T47D (cell line): Measurements from ENCODE around the gene SHROOM3.

ENCODE experiments used
- DNase-seq, 2 experiments: peaks; one replicate each; pipeline versions ENCODE4 v3.0.0 to v3.0.0-alpha.2; 2011 to 2012; ENCODE audit warnings: low read depth in 1 of 2, low spot score in 1 of 2
- JUND ChIP-seq: IDR thresholded peaks from 2 replicates; pipeline ENCODE4 v1.6.1; 2012; ENCODE audit warnings: low read depth
- in situ Hi-C: cut with HindIII; loops from 2 replicates; pipeline ENCODE4 v1.10.0; 2016; ENCODE audit warnings: low sequenced_read_pairs, low pct_unique_long_range_greater_than_20kb

Gene SHROOM3

DNA sequence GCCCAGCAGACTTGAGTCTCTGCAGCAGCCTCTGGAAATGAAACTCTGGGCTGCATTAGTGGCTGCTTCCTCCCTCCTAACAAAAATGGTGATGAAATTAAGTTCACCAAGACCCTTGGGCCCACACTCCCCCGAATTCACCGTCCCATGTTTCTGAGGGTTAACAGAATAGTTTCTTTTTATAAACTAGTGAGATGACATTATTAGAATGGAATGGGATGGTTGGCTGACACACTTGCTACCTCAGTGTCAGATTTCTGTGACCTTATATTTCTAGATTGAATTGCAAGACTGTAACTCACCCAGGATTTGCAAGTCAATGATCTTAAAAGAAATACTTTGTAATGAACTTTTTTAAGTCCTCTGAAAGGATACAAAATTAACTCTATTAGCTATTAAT, 127.1 kb downstream of the SHROOM3 start:
- DNase-seq = no peak
- in situ Hi-C loops = no loop called here
- TF ChIP-seq JUND = no peak

DNA sequence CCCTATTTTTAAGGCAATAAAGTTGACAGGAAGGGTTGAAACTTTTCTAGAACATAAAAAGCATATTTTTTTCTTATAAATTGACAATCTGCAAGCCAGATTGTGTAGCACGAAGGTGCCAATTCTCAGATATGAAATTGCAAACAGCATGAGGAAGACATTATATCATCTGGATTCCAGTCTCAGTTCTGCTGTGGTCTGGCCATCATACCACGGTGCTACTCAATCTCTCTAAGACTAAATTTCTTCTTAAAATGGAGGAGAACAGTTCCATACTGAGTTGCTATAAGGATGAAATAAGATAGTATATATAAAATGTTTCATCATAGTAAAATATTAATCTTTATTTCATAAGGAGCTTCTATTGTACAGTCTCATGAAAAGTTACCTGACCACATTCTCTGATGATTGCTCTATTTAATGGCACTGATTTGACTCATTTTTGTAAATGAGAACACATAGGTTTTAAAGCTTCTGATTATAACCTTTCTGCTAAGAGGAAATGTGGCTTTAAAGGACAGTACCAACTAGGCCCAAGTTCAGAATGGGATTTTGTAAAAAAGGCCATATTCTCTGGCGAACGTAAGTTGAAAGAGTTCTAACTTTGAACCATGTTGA, 127.9 kb downstream of the SHROOM3 start:
- DNase-seq = no peak
- TF ChIP-seq JUND = no peak
- in situ Hi-C loops = no loop called here

DNA sequence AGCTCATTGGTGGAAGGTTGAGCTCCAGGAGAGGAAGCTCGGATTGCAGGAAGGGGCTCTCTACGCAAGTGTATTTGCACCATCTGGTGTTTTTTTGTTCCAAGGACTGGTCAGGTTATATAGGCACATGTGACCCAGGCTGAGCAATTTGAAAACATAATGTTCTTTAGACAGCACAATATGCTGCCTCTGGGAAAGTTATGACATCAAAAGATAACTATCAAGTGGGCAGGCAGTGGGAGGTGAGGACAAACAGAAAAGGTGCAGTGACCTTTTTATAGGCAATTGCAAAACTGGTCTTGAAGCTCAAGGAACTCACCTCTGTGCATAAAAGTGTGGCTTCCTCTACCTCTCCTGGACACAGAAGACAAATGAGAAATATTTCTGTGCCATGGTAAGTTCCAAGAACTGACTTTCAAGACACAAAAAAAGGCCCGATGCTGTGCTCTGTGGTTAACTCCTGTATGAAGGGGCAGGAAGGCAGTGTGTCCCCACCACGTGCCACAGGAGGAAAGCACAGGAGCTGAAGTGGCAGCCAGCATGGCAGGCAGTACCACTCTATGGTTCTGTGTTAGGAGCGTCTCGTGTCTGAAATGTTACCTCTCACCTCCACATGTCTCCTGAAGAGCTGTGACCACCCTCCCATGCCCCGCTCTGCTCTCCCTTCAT, 128.6 kb downstream of the SHROOM3 start:
- peak in 1 of 2 experiments; percentile 92 for DNase-seq
- peak; percentile 54; the same call in 1 of the 2 replicates for TF ChIP-seq JUND
- in situ Hi-C loops = no loop called here

DNA sequence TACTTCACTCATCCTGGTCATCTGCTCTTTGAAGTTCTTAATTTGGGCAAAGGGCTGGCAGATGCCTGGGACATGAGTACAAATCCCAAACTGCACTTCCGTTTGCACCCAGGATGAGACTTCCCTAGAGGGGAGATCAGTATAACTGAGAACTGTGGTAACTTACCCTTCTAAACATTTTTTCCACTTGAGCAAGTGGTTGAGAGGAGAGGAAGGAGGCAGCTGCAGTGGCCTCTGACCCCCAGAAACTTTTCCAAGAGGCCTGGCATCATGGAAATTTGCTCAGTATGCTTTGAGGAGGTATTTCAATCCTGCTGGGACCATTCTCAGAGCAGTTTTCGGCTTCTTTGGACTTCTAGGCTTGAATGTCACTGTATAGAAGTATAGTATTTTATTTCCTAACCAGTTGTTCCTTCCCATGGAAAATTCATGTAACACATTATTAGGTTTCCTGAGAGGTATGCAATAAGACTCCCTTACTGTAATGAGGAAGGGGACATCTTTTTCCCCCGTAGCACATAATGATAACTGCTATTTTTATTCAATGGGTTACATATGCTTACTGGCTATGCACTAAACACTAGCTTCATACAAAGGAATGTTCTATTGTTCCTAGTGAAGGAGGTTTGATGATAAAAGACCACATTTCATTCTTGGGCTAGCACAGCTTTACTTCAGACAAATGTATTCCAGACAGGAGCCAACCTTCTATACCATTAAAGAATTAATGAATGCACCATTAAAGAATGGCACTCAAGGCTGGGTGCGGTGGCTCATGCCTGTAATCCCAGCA, 129.3 kb downstream of the SHROOM3 start:
- no peak for TF ChIP-seq JUND
- no peak for DNase-seq
- in situ Hi-C loops = no loop called here

DNA sequence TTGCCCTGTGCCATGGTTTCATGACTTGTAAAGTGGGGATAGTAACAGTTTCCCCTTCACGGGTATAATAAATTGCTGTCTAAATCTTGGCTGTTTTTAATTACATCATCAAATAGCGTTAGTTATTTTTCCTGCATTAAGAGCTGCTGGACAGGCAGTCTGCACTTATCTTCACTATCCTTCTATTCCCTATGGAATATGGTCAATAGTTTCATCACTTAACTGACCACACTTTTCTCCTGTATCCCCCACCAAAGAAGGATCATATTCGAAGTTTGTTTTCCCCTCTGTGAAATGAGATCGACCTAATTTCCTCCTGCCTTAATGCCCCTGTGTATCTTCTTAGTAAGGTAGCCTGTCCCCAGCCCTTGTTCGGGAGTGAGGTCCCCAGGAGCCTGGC, 133.2 kb downstream of the SHROOM3 start:
- in situ Hi-C loops = no loop called here
- DNase-seq = no peak
- no peak for TF ChIP-seq JUND

DNA sequence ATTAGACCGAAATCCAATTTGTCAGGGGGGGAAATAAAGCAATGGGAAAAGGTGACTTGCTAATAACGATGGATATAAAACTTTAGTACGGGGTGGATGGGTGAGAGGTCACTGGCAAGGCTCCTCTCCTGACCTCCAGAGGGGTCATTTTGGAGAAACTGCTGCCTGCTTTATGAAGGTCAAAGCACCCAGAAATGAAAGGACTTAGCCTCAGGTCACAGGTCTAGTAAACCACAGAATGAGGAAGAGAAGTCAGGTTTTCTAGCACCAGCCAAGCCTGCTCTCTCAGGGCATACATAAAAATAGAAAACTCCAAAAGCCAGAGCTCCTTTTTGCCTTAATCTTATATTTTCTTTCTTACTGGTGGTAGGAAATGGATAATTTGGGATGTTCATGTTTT, 134.2 kb downstream of the SHROOM3 start:
- peak in 1 of 2 experiments; percentile 87 for DNase-seq
- TF ChIP-seq JUND = no peak
- in situ Hi-C loops = no loop called here

DNA sequence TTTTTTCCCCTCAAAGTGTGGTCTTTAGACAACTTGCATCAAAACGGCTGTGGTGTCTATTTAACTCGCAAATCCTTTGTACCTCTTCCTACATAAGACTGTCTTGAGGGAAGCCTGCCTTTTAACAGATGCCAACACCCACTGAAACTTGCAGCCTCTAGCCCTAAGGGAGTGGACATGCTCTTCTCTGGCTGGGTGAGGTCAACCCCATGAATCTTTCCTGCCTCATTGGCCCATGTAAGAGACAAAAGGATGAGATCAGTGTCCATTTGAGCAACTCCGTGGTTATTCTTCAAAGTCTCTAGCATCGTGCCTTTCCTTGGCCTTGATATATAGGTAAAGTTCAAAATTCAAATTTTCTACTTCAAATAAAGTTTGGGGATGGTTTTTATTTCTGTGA, 134.7 kb downstream of the SHROOM3 start:
- in situ Hi-C loops = no loop called here

DNA sequence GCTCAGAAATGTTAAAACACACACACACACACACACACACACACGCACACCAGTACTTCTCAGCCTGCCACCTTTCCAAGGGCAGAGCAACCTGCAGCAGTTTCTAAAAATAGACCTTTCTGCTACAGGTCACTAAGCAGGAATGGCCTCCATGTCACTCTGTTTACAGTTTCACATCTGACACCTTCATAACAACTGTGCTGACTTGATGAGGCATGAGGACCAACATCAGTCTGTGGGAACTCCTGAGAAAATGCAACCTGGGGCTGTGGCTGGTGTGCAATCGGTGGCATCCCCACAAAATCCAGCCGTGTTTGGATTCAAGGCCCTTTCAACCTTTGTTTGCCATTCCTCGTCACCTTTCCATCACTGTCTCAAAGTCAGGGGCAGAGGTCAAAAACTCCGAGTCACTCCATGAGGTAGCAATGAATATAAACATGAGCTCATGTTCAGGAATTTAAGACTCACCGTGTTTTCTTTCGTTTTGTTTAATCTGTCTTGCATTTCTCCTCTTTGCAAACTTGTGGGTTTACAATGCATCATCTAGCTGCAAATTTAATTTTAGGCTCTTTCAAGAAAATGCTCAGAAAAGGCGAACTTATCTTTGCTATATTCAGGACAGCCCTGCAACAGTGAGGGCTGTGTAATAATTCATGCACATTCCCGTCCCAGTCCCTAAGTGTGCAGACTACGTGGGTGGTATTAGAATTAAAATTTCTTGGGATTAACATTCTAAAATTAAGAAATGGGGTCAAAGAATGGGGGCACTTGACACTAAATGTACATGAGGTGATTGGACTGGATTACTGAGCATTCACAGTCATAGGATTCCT, 135.3 kb downstream of the SHROOM3 start:
- DNase-seq = peak in 1 of 2 experiments; percentile 78
- in situ Hi-C loops = no loop called here
- TF ChIP-seq JUND = no peak

More for the DNA sequence above, 134.7 kb downstream of the SHROOM3 start:
- peak in 1 of 2 experiments; percentile 57 for DNase-seq
- no peak for TF ChIP-seq JUND

DNA sequence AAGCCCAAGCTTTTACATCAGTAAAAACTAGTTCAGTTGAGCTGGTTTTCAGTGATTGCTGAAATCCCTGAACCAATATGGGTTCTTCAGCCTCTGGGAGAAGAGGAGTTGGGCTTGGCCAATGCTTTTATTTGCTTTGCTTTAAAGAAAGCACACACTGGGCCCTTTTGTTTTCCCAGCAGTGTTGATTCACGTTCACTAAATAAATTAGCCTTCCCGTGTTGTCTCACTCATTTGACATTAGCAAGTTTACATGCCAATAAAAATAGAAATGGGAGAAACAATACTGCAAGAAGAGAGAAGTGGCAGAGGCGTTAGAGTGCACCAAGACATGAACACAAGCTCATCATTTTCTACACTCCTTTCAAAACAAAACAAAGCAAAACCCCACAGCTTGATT, 136.2 kb downstream of the SHROOM3 start:
- in situ Hi-C loops = no loop called here
- TF ChIP-seq JUND = 0 out of 2 replicates have a peak, but pooled peaks have one; percentile 65
- peak in 1 of 2 experiments; percentile 94 for DNase-seq

DNA sequence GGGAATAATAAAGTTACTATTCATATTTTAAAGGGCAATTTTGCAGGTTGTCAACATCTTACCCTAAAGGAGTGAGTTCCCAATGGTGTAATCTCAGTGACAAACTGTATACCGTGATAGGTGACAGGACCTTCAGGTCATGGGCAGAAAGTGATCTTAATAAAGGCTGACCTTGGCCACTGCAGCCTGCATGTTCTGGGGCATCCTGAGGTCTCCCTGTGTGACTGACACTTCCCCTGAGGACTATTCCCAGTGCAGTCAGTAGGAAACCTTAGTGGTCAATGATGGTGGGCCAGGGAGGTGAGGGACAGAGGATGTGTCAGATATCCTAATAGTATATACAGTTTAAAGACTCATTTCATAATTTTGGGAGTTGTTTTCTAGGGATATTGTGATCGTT, 137.2 kb downstream of the SHROOM3 start:
- no peak for DNase-seq
- in situ Hi-C loops = no loop called here
- TF ChIP-seq JUND = no peak

DNA sequence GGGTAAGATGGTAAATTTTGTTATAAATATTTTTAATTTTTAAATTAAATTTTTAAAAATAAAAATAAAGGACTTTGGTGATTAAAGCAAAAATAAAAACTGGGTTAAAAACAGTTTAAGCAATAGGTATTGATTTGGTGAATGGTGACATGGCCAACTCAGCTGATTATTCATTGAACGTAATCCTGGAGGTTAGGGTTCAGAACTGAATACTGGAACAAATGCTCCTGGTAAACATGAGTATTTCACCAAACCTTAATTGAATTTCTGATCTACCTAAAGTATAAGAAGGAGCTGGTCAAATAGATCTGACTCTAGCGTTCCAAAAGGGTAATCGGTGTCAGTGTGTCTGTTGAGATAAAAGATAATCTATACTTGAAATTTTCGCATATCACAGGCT, 141.8 kb downstream of the SHROOM3 start:
- TF ChIP-seq JUND = no peak
- in situ Hi-C loops = no loop called here
- DNase-seq = no peak

DNA sequence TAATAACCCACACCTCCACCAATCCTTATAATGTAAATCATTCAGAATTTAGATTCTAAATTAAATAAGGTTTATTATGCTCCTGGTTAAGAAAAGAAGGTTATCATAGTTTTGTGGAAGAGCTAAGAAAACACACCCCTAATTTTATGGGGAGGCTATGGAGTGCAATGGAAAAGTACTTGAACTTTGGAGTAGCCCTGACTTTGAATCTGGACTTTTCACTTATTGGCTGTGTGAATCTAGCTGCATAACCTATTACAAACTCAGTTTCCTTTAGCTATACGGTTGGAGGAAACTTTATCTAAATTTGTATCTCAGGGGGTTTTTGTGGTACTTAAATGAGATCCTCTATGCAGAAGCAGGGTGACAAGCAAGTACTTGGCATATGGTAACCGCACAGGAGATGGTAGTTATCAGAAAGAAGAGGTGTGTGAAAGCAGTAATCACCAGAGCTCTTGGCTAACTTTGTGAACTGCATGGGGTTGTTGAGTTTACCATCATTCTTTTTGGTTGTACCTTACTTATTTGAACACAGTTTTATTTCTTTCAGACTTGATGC, 143.1 kb downstream of the SHROOM3 start:
- no peak for TF ChIP-seq JUND
- no peak for DNase-seq
- in situ Hi-C loops = no loop called here
